Tibial artery (tissue), 4 donors: ENCODE measurements around the gene SCGB3A1.

Experiments
- DNase-seq, 2 donors: peaks; one replicate each; pipeline ENCODE4 v3.0.0-alpha.2; 2019
- H3K27ac ChIP-seq, 2 donors: fragments of 200-600 bp; sonication (generic) in 1 of 2; 1 replicate in 1 of 2; 2 replicates in 1 of 2; pipeline ENCODE4 v1.5.1; 2018 to 2019; ENCODE audit warnings: mild to moderate bottlenecking in 1 of 2
- H3K27me3 ChIP-seq, 2 donors: fragments of 200-600 bp; sonication (generic) in 1 of 2; one replicate each; pipeline versions ENCODE4 v1.5.1 to v1.6.0; 2016 to 2019
- H3K36me3 ChIP-seq, 3 donors: fragments of 200-600 bp; sonication (generic) in 2 of 3; one replicate each; pipeline ENCODE4 v1.5.1; 2016 to 2019; ENCODE audit warnings: mild to moderate bottlenecking in 2 of 3
- H3K4me1 ChIP-seq, 4 donors: fragments of 200-600 bp; sonication (generic) in 2 of 4; 1 replicate in 3 of 4; 2 replicates in 1 of 4; pipeline ENCODE4 v1.5.1; 2016 to 2019
- H3K4me3 ChIP-seq, 2 donors: fragments of 200-600 bp; sonication (generic) in 1 of 2; 1 replicate in 1 of 2; 2 replicates in 1 of 2; pipeline ENCODE4 v1.5.1; 2018 to 2019; ENCODE audit warnings: mild to moderate bottlenecking in 2 of 2
- H3K9me3 ChIP-seq, 3 donors: fragments of 200-600 bp; sonication (generic) in 1 of 3; one replicate each; pipeline ENCODE4 v1.5.1; 2016 to 2019
- intact Hi-C: fragments of 100-400 bp; cut with DNase I; formaldehyde crosslinking; loops from one replicate; pipeline ENCODE4 v1.15.0; 2023; ENCODE audit warnings: low total_unique reads
- TF ChIP-seq, protein P1 (sequence below), 2 experiments: fragments of 200-600 bp in 1 of 2; fragments of 450-650 bp in 1 of 2; IDR thresholded peaks; one replicate each; pipeline ENCODE4 v1.5.1; 2017 to 2019; ENCODE audit warnings: antibody characterized with exemption in 2 of 2, mild to moderate bottlenecking in 1 of 2, moderate library complexity in 1 of 2

SCGB3A1 gene

DNA sequence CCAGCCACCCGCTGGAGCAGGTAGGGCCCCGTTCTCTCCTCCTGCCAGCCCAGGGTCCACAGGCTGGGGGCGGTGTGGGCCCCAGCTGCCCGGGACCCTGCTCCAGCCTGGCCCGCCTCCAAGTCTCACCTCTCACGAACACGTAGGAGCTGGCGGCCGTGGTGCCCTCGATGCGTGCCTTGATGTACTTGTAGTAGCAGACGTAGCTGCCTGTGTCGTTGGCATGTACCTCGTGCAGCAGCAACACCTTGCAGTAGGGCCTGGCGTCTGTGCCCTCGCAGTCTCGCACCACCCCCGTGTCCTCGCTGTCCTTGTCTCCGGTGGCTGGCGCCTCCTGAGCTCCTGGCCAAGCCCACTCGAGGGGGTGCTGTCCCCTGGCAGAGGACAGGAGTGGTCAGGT, 39.1 kb upstream of the SCGB3A1 start:
- intact Hi-C loops = no loop called here
- H3K27ac ChIP-seq = no peak overlapping the region
- no peaks in the 10 kb centered on the region for H3K9me3 ChIP-seq
- no peaks in the 10 kb centered on the region for H3K36me3 ChIP-seq
- no peak overlapping the region for H3K4me3 ChIP-seq
- no peak for DNase-seq
- H3K4me1 ChIP-seq = no peaks in the 10 kb centered on the region
- TF ChIP-seq, protein P1, sequence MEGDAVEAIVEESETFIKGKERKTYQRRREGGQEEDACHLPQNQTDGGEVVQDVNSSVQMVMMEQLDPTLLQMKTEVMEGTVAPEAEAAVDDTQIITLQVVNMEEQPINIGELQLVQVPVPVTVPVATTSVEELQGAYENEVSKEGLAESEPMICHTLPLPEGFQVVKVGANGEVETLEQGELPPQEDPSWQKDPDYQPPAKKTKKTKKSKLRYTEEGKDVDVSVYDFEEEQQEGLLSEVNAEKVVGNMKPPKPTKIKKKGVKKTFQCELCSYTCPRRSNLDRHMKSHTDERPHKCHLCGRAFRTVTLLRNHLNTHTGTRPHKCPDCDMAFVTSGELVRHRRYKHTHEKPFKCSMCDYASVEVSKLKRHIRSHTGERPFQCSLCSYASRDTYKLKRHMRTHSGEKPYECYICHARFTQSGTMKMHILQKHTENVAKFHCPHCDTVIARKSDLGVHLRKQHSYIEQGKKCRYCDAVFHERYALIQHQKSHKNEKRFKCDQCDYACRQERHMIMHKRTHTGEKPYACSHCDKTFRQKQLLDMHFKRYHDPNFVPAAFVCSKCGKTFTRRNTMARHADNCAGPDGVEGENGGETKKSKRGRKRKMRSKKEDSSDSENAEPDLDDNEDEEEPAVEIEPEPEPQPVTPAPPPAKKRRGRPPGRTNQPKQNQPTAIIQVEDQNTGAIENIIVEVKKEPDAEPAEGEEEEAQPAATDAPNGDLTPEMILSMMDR (IDR thresholded peaks at IDR 0.05) = no peak
- H3K27me3 ChIP-seq = peaks cover 0 to 36% of the 10 kb centered on the region in 2 donors

DNA sequence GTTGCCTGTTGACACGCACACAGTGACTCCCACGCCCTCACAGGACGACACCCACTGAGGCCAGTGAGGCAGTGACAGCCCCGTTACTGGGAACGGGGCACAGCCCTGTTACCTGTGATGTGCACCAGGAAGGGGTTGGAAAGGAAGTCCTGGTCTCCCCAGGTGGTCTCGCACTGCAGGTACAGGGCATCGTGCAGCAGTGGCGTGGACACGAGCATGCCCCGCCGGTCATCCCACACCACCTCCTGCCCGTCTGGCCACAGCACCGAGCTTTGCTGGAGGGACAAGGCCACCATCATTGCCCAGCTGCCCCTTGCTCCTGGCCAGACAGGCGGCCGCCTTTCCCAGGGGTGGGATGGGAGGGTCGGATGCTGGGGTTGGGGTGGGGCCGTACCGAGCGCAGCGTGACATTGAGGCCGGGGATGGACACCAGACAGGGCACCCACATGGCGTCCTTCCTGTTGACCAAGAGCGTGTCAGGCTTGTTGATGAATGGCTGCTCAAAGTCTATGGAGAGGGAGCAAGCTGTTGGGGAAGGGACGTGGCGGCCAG, 38.6 kb upstream of the SCGB3A1 start:
- peaks cover 0 to 36% of the 10 kb centered on the region in 2 donors for H3K27me3 ChIP-seq
- DNase-seq = no peak
- no peak overlapping the region for H3K27ac ChIP-seq
- no peak overlapping the region for H3K4me3 ChIP-seq
- H3K36me3 ChIP-seq = no peaks in the 10 kb centered on the region
- TF ChIP-seq, protein P1 (IDR thresholded peaks at IDR 0.05) = no peak
- H3K4me1 ChIP-seq = no peaks in the 10 kb centered on the region
- intact Hi-C loops = no loop called here
- no peaks in the 10 kb centered on the region for H3K9me3 ChIP-seq

DNA sequence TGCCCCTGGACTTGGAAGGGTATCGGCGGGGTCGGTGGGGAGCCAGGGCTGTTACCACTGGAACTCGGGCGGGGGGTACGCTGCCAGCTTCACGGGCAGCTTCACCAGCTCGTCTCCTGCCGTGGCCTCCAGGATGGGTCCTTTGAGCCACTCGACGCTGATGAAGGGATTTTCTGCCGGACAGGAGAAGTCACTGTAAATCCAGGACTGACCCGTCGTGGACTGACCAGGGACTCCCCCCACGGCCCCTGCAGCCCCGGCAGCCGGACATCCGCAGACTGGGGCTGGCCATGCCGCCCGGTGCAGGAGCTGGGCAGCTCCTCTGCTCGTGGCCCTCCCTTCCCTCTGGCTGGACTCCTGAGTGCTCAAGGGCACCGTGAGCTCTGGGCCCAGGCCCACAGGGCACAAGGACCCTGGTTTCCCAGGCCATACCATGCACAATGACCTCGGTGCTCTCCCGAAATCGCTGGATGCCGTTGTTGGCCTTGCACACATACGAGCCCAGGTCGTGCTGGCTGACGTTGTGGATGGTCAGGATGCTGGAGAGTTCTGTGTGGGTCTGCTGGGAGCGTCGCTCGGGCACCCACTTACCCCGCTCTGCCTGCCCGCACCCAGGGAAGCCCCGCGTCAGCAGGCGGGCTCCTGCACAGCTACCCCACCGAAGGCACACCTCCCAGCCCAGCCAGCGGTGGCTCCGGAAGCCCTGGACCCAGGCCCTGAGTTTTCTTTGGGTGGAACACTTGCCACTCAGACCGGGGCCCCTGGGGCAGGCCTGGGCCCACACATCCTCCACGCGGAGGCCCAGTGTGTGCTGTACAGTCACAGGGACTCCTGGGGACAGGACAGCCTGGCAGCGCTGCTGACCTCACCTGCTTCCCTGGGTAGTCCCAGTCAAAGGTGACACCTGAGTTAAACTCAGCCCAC, 37.8 kb upstream of the SCGB3A1 start:
- TF ChIP-seq, protein P1 (IDR thresholded peaks at IDR 0.05) = no peak
- H3K4me3 ChIP-seq = no peak overlapping the region
- DNase-seq = no peak
- intact Hi-C loops = no loop called here
- peaks cover 0 to 36% of the 10 kb centered on the region in 2 donors for H3K27me3 ChIP-seq
- H3K4me1 ChIP-seq = no peaks in the 10 kb centered on the region
- H3K36me3 ChIP-seq = no peaks in the 10 kb centered on the region
- H3K27ac ChIP-seq = no peak overlapping the region
- no peaks in the 10 kb centered on the region for H3K9me3 ChIP-seq

DNA sequence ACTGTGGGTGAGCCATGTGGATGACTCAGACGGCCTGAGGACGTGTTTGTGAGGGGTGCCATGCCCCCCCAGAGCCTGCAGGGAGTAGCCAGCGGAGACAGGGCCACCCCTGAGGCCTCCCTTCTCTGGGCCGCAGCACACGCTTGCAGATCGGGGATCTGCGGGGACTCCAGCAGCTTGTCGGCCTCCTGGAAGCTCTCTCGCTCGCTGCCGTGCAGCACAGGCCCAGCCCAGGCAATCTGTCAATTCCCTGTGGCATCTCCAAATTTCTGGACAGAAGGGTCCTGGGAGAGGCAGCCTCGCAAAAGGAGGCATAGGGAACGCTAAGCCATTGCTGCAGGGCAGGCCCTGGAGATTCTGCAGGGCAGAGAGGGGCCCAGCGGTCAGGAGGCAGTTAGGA, 36.9 kb upstream of the SCGB3A1 start:
- TF ChIP-seq, protein P1 (IDR thresholded peaks at IDR 0.05) = no peak
- Histone ChIP-seq H3K36me3 (no peaks in the 10 kb centered on the region), H3K4me3 (no peak overlapping the region), H3K27ac (no peak overlapping the region), H3K4me1 (no peaks in the 10 kb centered on the region), H3K27me3 (peaks cover 0 to 30% of the 10 kb centered on the region in 2 donors), H3K9me3 (no peaks in the 10 kb centered on the region)
- no peak for DNase-seq
- intact Hi-C loops = no loop called here

DNA sequence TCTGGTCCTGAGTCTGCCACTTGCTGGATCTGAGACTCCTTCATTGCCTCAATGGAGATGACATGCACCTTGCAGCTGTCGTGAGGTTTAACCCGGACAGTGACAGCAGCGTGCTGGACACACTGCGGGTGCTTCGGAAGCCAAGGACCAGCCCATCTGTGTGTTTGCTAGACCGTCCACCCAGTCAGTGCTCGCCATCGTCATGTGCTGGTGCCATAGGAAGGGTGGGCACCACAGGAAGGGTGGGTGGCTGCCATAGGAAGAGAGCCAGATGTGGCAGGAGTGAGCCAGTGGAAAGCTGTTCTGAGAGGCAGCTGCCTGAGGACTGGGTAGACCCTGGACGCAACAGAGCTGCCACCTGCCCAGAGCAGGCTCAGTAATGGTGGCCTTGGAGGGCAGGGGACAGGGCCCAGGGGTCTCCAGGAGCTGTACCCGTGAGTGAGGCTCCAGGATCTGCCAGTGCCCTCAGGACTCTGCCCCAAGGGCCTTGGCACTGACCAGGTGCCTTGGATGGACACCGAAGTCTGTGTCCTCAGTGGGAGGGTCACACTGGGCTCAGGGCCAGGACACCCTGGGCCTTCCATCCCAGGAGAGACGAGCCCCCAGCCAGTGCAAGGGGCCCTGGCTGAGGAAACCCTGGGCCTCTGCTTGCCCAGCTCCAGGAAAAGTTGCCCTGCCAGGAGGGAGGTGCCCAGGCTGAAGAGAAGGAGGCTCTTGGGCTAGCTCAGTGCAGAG, 36.3 kb upstream of the SCGB3A1 start:
- TF ChIP-seq, protein P1 (IDR thresholded peaks at IDR 0.05) = no peak
- Histone ChIP-seq H3K4me3 (no peak overlapping the region), H3K27me3 (peaks cover 0 to 25% of the 10 kb centered on the region in 2 donors), H3K36me3 (no peaks in the 10 kb centered on the region), H3K4me1 (no peaks in the 10 kb centered on the region), H3K9me3 (no peaks in the 10 kb centered on the region), H3K27ac (no peak overlapping the region)
- no peak for DNase-seq
- intact Hi-C loops = no loop called here
